Vagina (tissue), 2 donors: Measurements from ENCODE around the gene MID1IP1. TPM values are rescaled to one million over a fixed set of nuclear protein-coding genes. Genes with fewer than 3 reads are reported as not detected.

ENCODE experiments used
- DNase-seq, 2 donors: peaks; one replicate each; pipeline ENCODE4 v3.0.0-alpha.2; 2017; ENCODE audit errors: extremely low spot score in 2 of 2
- H3K27ac ChIP-seq: fragments of 200-600 bp; sonication (generic); one replicate; pipeline ENCODE4 v1.5.1; 2019
- H3K27me3 ChIP-seq: fragments of 200-600 bp; sonication (generic); one replicate; pipeline ENCODE4 v1.5.1; 2019
- H3K36me3 ChIP-seq, 2 donors: fragments of 200-600 bp; sonication (generic); one replicate each; pipeline ENCODE4 v1.5.1; 2017 to 2019
- H3K4me1 ChIP-seq: fragments of 200-600 bp; sonication (generic); one replicate; pipeline ENCODE4 v1.5.1; 2019
- H3K4me3 ChIP-seq, 2 donors: fragments of 200-600 bp; sonication (generic); 1 replicate in 1 of 2; 2 replicates in 1 of 2; pipeline ENCODE4 v1.5.1; 2016 to 2019
- H3K9me3 ChIP-seq: fragments of 200-600 bp; sonication (generic); one replicate; pipeline ENCODE4 v1.5.1; 2019
- POLR2A ChIP-seq, 2 donors: fragments of 450-650 bp; IDR thresholded peaks; one replicate each; pipeline ENCODE4 v1.6.1; 2017; ENCODE audit warnings: antibody characterized with exemption in 2 of 2, mild to moderate bottlenecking in 2 of 2, moderate library complexity in 2 of 2
- POLR2AphosphoS5 ChIP-seq, 2 donors: sonication (generic); formaldehyde crosslinking; IDR thresholded peaks; one replicate each; pipeline ENCODE4 v1.9.0; 2017; ENCODE audit warnings: antibody characterized with exemption in 2 of 2, mild to moderate bottlenecking in 2 of 2, low read depth in 1 of 2; ENCODE audit not compliant: insufficient read depth in 1 of 2
- intact Hi-C: fragments of 100-400 bp; cut with DNase I; formaldehyde crosslinking; loops from one replicate; pipeline ENCODE4 v1.15.1; 2023
- total RNA-seq: library from RNA; depleted of rRNA; stranded (reverse); fragments of >200 nt; gene quantifications from one replicate; pipeline ENCODE4 v1.2.3, GENCODE V29; 2016
- TF ChIP-seq, protein P1 (sequence below), 3 experiments: fragments of 450-650 bp in 2 of 3; fragments of 200-600 bp in 1 of 3; sonication (generic) in 1 of 3; IDR thresholded peaks; one replicate each; pipeline ENCODE4 v1.5.1; 2017 to 2019; ENCODE audit warnings: antibody characterized with exemption in 3 of 3, mild to moderate bottlenecking in 2 of 3, moderate library complexity in 2 of 3

MID1IP1 gene
- total RNA-seq, 1 donor from 2014 or later, result 48.9 TPM

DNA sequence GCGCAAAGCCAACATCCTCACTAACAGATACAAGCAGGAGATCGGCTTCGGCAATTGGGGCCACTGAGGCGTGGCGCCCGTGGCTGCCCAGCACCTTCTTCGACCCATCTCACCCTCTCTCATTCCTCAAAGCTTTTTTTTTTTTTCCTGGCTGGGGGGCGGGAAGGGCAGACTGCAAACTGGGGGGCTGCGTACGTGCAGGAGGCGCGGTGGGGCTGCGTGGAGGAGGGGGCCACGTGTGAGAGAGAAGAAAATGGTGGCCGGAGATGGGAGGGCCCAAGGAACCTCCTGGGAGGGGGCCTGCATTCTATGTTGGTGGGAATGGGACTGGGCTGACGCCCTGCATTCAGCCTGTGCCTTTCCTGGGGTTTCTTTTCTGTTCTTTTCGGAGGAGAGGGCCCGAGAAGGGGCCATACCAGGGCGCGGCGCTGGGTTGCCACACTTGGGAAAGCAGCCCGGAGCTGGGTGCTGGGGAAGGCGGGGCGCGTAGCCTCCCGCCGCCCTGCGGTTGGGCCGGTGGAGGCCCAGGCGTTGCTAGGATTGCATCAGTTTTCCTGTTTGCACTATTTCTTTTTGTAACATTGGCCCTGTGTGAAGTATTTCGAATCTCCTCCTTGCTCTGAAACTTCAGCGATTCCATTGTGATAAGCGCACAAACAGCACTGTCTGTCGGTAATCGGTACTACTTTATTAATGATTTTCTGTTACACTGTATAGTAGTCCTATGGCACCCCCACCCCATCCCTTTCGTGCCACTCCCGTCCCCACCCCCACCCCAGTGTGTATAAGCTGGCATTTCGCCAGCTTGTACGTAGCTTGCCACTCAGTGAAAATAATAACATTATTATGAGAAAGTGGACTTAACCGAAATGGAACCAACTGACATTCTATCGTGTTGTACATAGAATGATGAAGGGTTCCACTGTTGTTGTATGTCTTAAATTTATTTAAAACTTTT is 4.5 kb downstream of the MID1IP1 start:
- Histone ChIP-seq H3K4me1 (no peaks in the 10 kb centered on the region), H3K36me3 (no peaks in the 10 kb centered on the region), H3K4me3 (peak overlapping the region; percentile 63 to 64), H3K27me3 (no peaks in the 10 kb centered on the region), H3K9me3 (no peaks in the 10 kb centered on the region), H3K27ac (peak overlapping the region; percentile 81)
- intact Hi-C loops, result loop anchor here (10.0 kb wide), 1 partner anchor 1299 kb away; no protein-coding TSS in a partner anchor
- DNase-seq, result no peak
- TF ChIP-seq POLR2A (IDR thresholded peaks at IDR 0.05) (no peak), POLR2AphosphoS5 (IDR thresholded peaks at IDR 0.05; ENCODE audit: insufficient read depth in 1 of 2, low read depth in 1 of 2) (peak; percentile 38 to 55)
- TF ChIP-seq, protein P1, sequence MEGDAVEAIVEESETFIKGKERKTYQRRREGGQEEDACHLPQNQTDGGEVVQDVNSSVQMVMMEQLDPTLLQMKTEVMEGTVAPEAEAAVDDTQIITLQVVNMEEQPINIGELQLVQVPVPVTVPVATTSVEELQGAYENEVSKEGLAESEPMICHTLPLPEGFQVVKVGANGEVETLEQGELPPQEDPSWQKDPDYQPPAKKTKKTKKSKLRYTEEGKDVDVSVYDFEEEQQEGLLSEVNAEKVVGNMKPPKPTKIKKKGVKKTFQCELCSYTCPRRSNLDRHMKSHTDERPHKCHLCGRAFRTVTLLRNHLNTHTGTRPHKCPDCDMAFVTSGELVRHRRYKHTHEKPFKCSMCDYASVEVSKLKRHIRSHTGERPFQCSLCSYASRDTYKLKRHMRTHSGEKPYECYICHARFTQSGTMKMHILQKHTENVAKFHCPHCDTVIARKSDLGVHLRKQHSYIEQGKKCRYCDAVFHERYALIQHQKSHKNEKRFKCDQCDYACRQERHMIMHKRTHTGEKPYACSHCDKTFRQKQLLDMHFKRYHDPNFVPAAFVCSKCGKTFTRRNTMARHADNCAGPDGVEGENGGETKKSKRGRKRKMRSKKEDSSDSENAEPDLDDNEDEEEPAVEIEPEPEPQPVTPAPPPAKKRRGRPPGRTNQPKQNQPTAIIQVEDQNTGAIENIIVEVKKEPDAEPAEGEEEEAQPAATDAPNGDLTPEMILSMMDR (IDR thresholded peaks at IDR 0.05), result no peak

DNA sequence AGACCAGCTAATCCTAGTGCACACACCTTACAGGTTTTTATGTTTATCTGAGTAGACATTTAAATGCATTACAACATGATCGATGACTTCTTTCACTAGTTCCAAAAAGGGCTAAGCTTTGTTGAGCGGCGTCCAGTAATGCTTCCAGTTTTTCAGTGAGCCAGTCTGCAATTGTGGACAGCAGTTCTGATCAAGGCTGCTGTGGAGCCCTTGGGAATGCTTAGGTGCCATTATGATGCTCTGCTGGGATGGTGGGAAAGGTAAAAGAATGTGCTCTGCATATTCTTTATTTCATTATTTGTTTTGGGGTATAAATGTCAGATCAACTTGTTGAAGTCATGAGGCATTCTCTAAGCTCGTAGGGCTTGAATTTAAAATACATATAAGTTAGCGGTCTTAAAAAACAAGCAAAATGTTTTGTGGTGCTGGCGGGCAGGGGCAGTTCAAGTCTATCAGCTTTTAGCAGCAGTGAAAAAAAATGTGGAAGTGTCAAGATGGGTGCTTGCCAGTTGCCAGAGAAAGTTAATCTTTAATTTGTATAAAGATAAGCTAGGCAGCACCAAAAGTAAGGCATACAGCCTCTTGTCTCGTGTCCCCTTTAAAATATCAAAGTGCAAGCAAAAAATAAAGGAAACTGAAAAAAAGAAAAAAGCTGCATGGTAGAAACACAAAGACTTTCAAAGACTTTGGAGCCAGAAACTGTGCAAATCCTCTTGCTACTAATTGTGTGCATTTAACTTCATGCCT is 5.8 kb downstream of the MID1IP1 start:
- no peaks in the 10 kb centered on the region for H3K36me3 ChIP-seq
- H3K27me3 ChIP-seq, result no peaks in the 10 kb centered on the region
- no peak overlapping the region for H3K27ac ChIP-seq
- H3K4me3 ChIP-seq, result no peak overlapping the region
- H3K4me1 ChIP-seq, result no peaks in the 10 kb centered on the region
- intact Hi-C loops, result loop anchor here (10.0 kb wide), 1 partner anchor 1298 kb away; no protein-coding TSS in a partner anchor
- H3K9me3 ChIP-seq, result no peaks in the 10 kb centered on the region
- no peak for DNase-seq
- TF ChIP-seq POLR2A (IDR thresholded peaks at IDR 0.05) (no peak), POLR2AphosphoS5 (IDR thresholded peaks at IDR 0.05; ENCODE audit: insufficient read depth in 1 of 2, low read depth in 1 of 2) (no peak)
- TF ChIP-seq, protein P1 (IDR thresholded peaks at IDR 0.05), result no peak

DNA sequence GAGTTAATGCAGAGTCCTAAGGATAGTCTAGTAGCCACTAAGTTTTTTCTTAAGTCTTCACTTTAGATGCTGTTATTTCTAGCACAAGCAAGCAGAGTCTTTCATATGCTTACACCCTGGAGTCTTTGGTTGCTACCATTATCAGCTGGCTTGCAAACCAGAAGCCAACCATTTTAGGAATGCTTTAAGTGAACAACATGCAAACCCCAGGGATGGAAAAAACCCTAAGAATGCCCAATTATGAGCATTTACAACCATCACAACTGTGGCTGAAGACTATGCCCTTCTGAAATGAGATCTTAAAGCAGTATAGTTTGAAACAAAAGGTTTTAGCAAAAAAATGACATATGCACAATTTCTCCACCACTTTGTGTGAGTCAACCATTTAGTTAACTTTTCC is 6.6 kb downstream of the MID1IP1 start:
- TF ChIP-seq, protein P1 (IDR thresholded peaks at IDR 0.05), result no peak
- TF ChIP-seq POLR2AphosphoS5 (IDR thresholded peaks at IDR 0.05; ENCODE audit: insufficient read depth in 1 of 2, low read depth in 1 of 2), result no peak
- TF ChIP-seq POLR2A (IDR thresholded peaks at IDR 0.05), result no peak
- no peaks in the 10 kb centered on the region for H3K9me3 ChIP-seq
- H3K4me3 ChIP-seq, result no peak overlapping the region
- no peaks in the 10 kb centered on the region for H3K4me1 ChIP-seq
- intact Hi-C loops, result loop anchor here (10.0 kb wide), 1 partner anchor 1297 kb away; no protein-coding TSS in a partner anchor
- no peak for DNase-seq
- H3K27ac ChIP-seq, result no peak overlapping the region
- H3K36me3 ChIP-seq, result no peaks in the 10 kb centered on the region
- no peaks in the 10 kb centered on the region for H3K27me3 ChIP-seq

DNA sequence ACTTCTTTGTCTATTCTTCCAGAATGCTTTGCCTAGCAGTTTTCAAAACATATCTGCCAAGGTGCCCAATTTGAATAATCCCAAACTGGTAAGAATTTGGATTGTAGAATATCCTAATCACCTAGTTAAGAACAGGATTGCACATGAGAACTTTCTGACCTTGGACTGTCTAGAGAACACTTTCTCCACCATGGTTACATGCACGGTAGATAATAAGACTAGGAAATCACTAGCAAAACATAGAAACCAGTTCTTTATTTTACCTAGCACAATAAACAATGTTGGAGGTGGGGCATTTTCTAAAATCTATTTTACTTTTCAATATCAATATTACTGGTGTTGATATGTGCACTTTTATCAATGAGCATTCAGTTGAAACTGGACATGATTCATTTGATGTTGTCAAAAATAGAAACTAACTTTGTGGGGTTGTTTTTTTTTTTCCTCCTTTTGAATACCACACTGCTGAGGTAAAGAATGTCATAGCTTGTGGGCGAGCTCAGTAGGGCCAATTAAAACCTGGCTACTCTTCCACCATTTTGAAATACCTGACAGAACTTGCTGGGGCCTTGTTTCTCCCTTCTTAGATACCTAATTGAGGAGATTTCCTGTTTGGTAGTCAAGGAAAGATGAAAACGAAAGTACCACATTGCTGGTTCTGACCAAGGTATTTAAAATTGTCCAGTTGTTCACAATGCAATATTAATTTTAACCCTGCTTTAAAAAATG is 10.4 kb downstream of the MID1IP1 start:
- intact Hi-C loops, result no loop called here
- Histone ChIP-seq H3K36me3 (no peaks in the 10 kb centered on the region), H3K27ac (no peak overlapping the region), H3K4me1 (no peaks in the 10 kb centered on the region), H3K4me3 (no peak overlapping the region), H3K9me3 (no peaks in the 10 kb centered on the region), H3K27me3 (no peaks in the 10 kb centered on the region)
- no peak for DNase-seq
- no peak for TF ChIP-seq POLR2AphosphoS5 (IDR thresholded peaks at IDR 0.05; ENCODE audit: insufficient read depth in 1 of 2, low read depth in 1 of 2)
- TF ChIP-seq, protein P1 (IDR thresholded peaks at IDR 0.05), result no peak
- no peak for TF ChIP-seq POLR2A (IDR thresholded peaks at IDR 0.05)
